B cell (primary cell): ENCODE measurements around the gene FALEC. TPM values are rescaled to one million over a fixed set of nuclear protein-coding genes. Genes with fewer than 3 reads are reported as not detected.
A peak's percentile ranks its signal among the peaks of the same experiment; 100 is the strongest.

Experiments
- ATAC-seq: fragments of 200-7000 bp; cut with Tn5 transposase; one replicate; pipeline ENCODE4 v1.10.0; 2021; ENCODE audit warnings: low read depth, mild to moderate bottlenecking, moderate number of reproducible peaks, moderate library complexity
- CTCF ChIA-PET: fragments of 350-600 bp; sonication (Branson Sonifier 250); formaldehyde crosslinking; loops from one replicate; lab custom pipeline; 2021; ENCODE audit warnings: antibody characterized with exemption, inconsistent platforms; lab: Charles Lee
- POLR2A ChIA-PET: fragments of 350-600 bp; sonication (Branson Sonifier 250); formaldehyde crosslinking; loops from one replicate; lab custom pipeline; 2021; ENCODE audit warnings: antibody characterized with exemption; lab: Charles Lee
- DNase-seq: peaks from one replicate; pipeline ENCODE4 v3.0.0; 2013
- H2AFZ ChIP-seq: 2 replicates; pipeline ENCODE4 v1.6.1; 2012; ENCODE audit warnings: mild to moderate bottlenecking, low read depth, low read length; ENCODE audit not compliant: insufficient read depth, poor library complexity, severe bottlenecking
- H3K27ac ChIP-seq, 2 donors: 1 replicate in 1 of 2; 2 replicates in 1 of 2; pipeline ENCODE4 v1.5.1; 2012 to 2013; ENCODE audit warnings: low read length in 2 of 2, mild to moderate bottlenecking in 2 of 2, moderate library complexity in 1 of 2
- H3K27me3 ChIP-seq, 4 experiments: fragments of 200-600 bp in 1 of 4; sonication (generic) in 1 of 4; replicated peaks in 1 of 4; 1 replicate in 2 of 4; 2 replicates in 2 of 4; pipeline versions ENCODE4 v1.6.1 to v1.7.0; 2013 to 2016; ENCODE audit warnings: low read length in 3 of 4, mild to moderate bottlenecking in 2 of 4, mixed read lengths in 1 of 4, moderate library complexity in 1 of 4; ENCODE audit not compliant: insufficient read depth in 4 of 4, control insufficient read depth in 3 of 4; ENCODE audit errors: control extremely low read depth in 1 of 4
- H3K36me3 ChIP-seq, 2 experiments: replicated peaks in 1 of 2; 1 replicate in 1 of 2; 2 replicates in 1 of 2; pipeline versions ENCODE4 v1.6.1 to v1.7.1; 2013; ENCODE audit warnings: low read length in 1 of 2; ENCODE audit not compliant: insufficient read depth in 2 of 2, control insufficient read depth in 1 of 2; ENCODE audit errors: control extremely low read depth in 1 of 2, extremely low read depth in 1 of 2
- H3K4me1 ChIP-seq, 2 donors: fragments of 200-600 bp in 1 of 2; sonication (generic) in 1 of 2; 1 replicate in 1 of 2; 2 replicates in 1 of 2; pipeline versions ENCODE4 v1.5.1 to v1.6.1; 2013 to 2017; ENCODE audit warnings: low read length in 2 of 2; ENCODE audit not compliant: control insufficient read depth in 2 of 2, insufficient read depth in 2 of 2
- H3K4me2 ChIP-seq: replicated peaks from 2 replicates; pipeline ENCODE3; 2012; ENCODE audit warnings: mild to moderate bottlenecking, low read depth, low read length; ENCODE audit not compliant: poor library complexity, severe bottlenecking
- H3K4me3 ChIP-seq, 5 experiments: fragments of 200-600 bp in 1 of 5; sonication (generic) in 1 of 5; 1 replicate in 3 of 5; 2 replicates in 2 of 5; pipeline versions ENCODE4 v1.5.1 to v1.7.0; 2011 to 2016; ENCODE audit warnings: low read length in 4 of 5, mild to moderate bottlenecking in 4 of 5, low read depth in 2 of 5, control low read depth in 1 of 5, moderate library complexity in 1 of 5; ENCODE audit not compliant: insufficient read depth in 1 of 5; ENCODE audit errors: control extremely low read depth in 1 of 5, extremely low read depth in 1 of 5
- H3K79me2 ChIP-seq: fragments of 200-600 bp; sonication (generic); one replicate; pipeline ENCODE4 v1.6.0; 2016; ENCODE audit warnings: low read length; ENCODE audit not compliant: control insufficient read depth, insufficient read depth
- H3K9ac ChIP-seq: fragments of 200-600 bp; sonication (generic); 2 replicates; pipeline ENCODE4 v1.6.1; 2017; ENCODE audit warnings: mild to moderate bottlenecking, low read length, moderate library complexity
- H3K9me3 ChIP-seq, 3 donors: one replicate each; pipeline versions ENCODE4 v1.6.1 to v1.7.1; 2013; ENCODE audit warnings: low read length in 2 of 3; ENCODE audit not compliant: control insufficient read depth in 2 of 3, insufficient read depth in 1 of 3; ENCODE audit errors: control extremely low read depth in 1 of 3
- H4K20me1 ChIP-seq: 2 replicates; pipeline ENCODE4 v1.6.0; 2012; ENCODE audit warnings: mild to moderate bottlenecking, low read length; ENCODE audit not compliant: insufficient read depth, control insufficient read depth, poor library complexity, severe bottlenecking
- H3K27ac Mint-ChIP-seq: one replicate; pipeline ENCODE4 v1.8.0; 2021; ENCODE audit warnings: mixed read lengths
- H3K27me3 Mint-ChIP-seq: one replicate; pipeline ENCODE4 v1.8.0; 2021; ENCODE audit warnings: mixed read lengths
- H3K4me1 Mint-ChIP-seq: one replicate; pipeline ENCODE4 v1.8.0; 2021; ENCODE audit warnings: mixed read lengths
- H3K4me3 Mint-ChIP-seq: one replicate; pipeline ENCODE4 v1.8.0; 2021; ENCODE audit warnings: mixed read lengths
- H3K9me3 Mint-ChIP-seq: one replicate; pipeline ENCODE4 v1.8.0; 2022; ENCODE audit warnings: mixed read lengths; ENCODE audit not compliant: insufficient read depth
- CTCF ChIP-seq: fragments of 200-600 bp; IDR thresholded peaks from one replicate; pipeline ENCODE4 v1.8.0; 2022; ENCODE audit warnings: antibody characterized with exemption, mild to moderate bottlenecking
- EZH2 ChIP-seq: IDR thresholded peaks from 2 replicates; pipeline ENCODE4 v1.6.1; 2012; ENCODE audit warnings: borderline replicate concordance, low read depth, mild to moderate bottlenecking, moderate library complexity, low read length; ENCODE audit not compliant: insufficient read depth, poor library complexity, severe bottlenecking
- WGBS: methylation state at CpG from one replicate; pipeline ENCODE4 v1.1.5; 2013; ENCODE audit warnings: missing lambda C conversion rate; ENCODE audit not compliant: insufficient coverage; 5-methylcytosine and 5-hydroxymethylcytosine counted together
- intact Hi-C: fragments of 100-400 bp; cut with micrococcal nuclease; formaldehyde crosslinking; loops from one replicate; pipeline ENCODE4 v1.10.0; 2022
- polyA plus RNA-seq: library from polyadenylated mRNA; depleted of rRNA; stranded (reverse); fragments of >200 nt; gene quantifications from 2 replicates; pipeline ENCODE4 v1.2.3, GENCODE V29; 2012
- total RNA-seq, 2 donors: library from RNA; stranded (reverse); fragments of 120-200 nt in 1 of 2; gene quantifications; 1 replicate in 1 of 2; 2 replicates in 1 of 2; pipeline versions ENCODE4 v1.2.3 to v1.2.4, GENCODE V29; 2013 to 2022

Gene FALEC
- total and polyA plus RNA-seq, 2 donors (not counting 1 experiment from before 2014, with no cell fraction given), result 1.1 to 2.6 TPM

DNA sequence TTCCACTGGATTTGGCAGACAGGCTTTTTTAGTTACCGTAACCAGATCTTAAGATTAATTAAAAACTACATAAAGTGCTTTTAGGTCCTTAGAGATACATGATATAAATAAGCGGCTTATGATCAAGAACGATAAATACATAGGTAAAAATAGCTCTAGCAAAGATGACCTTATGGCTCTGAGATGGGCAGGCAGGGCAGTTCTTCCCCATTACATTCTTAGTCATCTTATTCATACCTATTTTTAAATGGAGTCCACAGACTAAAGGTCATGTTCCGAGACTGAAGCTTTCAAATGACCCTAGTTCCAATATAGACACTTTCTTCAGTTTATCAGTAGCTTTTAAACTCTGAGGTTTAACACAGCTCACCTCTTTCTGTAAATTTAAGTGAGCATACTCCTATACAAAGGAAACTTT is 59.5 kb downstream of the FALEC start:
- peaks cover 64 to 68% of the 10 kb centered on the region in 2 donors for H3K4me1 ChIP-seq
- ChIA-PET CTCF (interaction anchor here (18.0 to 19.2 kb wide), 2 partner anchors 14 to 45 kb away, joined by 157 to 497 read pairs; no protein-coding TSS in a partner anchor), POLR2A (interaction anchor here (0.9 to 11.2 kb wide), 2 partner anchors 11 to 40 kb away, joined by 4 to 371 read pairs; no protein-coding TSS in a partner anchor)
- DNase-seq (no peak), ATAC-seq (no peak)
- H3K9ac ChIP-seq, result peak overlapping the region; percentile 94
- H3K9me3 Mint-ChIP-seq, result no peaks in the 10 kb centered on the region
- H3K4me3 ChIP-seq, result peak overlapping the region; percentile 76 to 100 (median 98)
- peak overlapping the region; percentile 86 for H3K4me2 ChIP-seq
- intact Hi-C loops, result loop anchor here (1.0 kb wide), 1 partner anchor 36 kb away; no protein-coding TSS in a partner anchor
- TF ChIP-seq EZH2, result no peak
- TF ChIP-seq CTCF, result no peak
- H3K4me3 Mint-ChIP-seq, result peak overlapping the region; percentile 99
- peak overlapping the region; percentile 83 for H3K27ac Mint-ChIP-seq
- no peaks in the 10 kb centered on the region for H3K9me3 ChIP-seq
- peaks cover 94% of the 10 kb centered on the region for H3K79me2 ChIP-seq
- H2AFZ ChIP-seq, result no peak overlapping the region
- peak overlapping the region; percentile 29 to 97 for H3K27ac ChIP-seq
- WGBS, result no CpG with 5 or more reads among the region's 4 CpGs
- peaks cover 65% of the 10 kb centered on the region for H3K4me1 Mint-ChIP-seq
- no peaks in the 10 kb centered on the region for H3K27me3 Mint-ChIP-seq
- H3K36me3 ChIP-seq, result peaks cover 1 to 73% of the 10 kb centered on the region in 2 experiments
- H4K20me1 ChIP-seq, result peaks cover 69% of the 10 kb centered on the region
- no peaks in the 10 kb centered on the region for H3K27me3 ChIP-seq
